Measurements from ENCODE around the gene HOMER3.

DNA sequence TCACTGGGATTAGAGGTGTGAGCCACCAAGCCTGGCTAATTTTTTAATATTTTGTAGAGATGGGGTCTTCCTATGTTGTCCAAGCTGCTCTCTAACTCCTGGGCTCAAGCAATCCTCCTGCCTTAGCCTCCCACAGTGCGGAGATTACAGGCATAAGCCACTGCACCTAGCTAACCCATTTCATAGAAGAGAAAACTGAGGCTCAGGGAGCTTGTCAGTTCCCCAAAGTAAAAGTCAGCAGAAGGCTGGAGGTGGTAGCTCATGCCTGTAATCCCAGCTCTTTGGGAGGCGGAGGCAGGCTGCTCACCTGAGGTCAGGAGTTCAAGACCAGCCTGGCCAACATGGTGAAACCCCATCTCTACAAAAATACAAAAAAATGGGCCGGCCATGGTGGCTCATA, 8.8 kb upstream of the HOMER3 start:
- TF ChIP-seq, protein P1, sequence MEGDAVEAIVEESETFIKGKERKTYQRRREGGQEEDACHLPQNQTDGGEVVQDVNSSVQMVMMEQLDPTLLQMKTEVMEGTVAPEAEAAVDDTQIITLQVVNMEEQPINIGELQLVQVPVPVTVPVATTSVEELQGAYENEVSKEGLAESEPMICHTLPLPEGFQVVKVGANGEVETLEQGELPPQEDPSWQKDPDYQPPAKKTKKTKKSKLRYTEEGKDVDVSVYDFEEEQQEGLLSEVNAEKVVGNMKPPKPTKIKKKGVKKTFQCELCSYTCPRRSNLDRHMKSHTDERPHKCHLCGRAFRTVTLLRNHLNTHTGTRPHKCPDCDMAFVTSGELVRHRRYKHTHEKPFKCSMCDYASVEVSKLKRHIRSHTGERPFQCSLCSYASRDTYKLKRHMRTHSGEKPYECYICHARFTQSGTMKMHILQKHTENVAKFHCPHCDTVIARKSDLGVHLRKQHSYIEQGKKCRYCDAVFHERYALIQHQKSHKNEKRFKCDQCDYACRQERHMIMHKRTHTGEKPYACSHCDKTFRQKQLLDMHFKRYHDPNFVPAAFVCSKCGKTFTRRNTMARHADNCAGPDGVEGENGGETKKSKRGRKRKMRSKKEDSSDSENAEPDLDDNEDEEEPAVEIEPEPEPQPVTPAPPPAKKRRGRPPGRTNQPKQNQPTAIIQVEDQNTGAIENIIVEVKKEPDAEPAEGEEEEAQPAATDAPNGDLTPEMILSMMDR (IDR thresholded peaks at IDR 0.05) = no peak
- TF ChIP-seq TCF7L2 (IDR thresholded peaks at IDR 0.05; ENCODE audit: low read depth, low read length) = no peak
- no peak for TF ChIP-seq POLR2AphosphoS5 (IDR thresholded peaks at IDR 0.05; ENCODE audit: low read depth, low read length)

All from Panc1 (cell line).